Keratinocyte (primary cell): ENCODE results near the gene THUMPD3.

Source experiments
- EZH2 ChIP-seq: IDR thresholded peaks from one replicate; pipeline ENCODE4 v1.6.1; 2012; ENCODE audit warnings: inconsistent platforms, mild to moderate bottlenecking, low read length, moderate library complexity
- TF ChIP-seq, protein P1 (sequence below), 3 experiments: IDR thresholded peaks in 1 of 3; conservative IDR thresholded peaks in 1 of 3; optimal IDR thresholded peaks in 1 of 3; 2 replicates in 2 of 3; 3 replicates in 1 of 3; pipeline versions ENCODE3 to v1.5.1; 2011; ENCODE audit warnings: low read length in 3 of 3, mild to moderate bottlenecking in 3 of 3, moderate library complexity in 2 of 3, control low read depth in 1 of 3, inconsistent platforms in 1 of 3; ENCODE audit not compliant: insufficient read depth in 2 of 3; ENCODE audit errors: extremely low read depth in 1 of 3

DNA sequence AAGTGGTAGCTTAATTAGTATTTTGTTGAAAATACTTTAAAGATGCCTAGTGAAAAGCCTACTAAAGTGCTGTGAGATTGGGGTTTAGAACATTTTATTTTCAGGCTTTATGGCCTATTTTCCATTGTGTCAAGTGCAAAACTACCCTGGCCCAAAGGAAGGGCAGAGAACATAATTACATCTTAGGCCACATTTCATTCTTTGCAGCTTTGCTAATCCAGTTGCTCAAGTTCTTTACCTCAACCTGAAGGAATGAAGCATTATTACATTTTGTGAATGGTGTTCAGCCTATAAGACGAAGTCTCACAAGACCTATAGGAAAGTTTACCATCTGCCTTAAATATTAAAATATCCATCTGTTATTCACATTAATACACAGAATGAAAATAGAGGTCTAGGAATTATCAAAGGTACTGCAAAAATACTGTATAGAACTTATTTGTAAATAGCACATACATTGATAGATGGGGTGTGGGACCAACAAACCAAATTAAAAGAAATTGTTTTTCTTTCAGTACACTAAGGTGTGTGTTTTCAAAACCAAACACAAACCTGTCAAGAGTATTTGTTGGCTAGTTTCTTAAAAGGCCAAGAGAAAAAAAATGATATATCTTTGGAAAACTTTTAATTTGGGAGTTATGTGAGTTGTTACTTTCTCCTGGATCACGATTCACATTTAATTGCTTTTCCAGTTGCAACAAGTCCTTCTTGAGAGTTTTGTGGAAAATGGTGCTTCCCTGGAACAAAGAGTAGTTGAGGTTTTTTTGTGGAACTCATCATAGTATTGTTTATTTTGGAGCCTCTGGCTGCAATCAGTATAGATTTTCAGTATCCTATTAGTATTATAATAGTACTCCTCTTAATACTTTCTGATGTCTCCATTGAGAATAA lies 22.6 kb downstream of the THUMPD3 start:
- TF ChIP-seq, protein P1, sequence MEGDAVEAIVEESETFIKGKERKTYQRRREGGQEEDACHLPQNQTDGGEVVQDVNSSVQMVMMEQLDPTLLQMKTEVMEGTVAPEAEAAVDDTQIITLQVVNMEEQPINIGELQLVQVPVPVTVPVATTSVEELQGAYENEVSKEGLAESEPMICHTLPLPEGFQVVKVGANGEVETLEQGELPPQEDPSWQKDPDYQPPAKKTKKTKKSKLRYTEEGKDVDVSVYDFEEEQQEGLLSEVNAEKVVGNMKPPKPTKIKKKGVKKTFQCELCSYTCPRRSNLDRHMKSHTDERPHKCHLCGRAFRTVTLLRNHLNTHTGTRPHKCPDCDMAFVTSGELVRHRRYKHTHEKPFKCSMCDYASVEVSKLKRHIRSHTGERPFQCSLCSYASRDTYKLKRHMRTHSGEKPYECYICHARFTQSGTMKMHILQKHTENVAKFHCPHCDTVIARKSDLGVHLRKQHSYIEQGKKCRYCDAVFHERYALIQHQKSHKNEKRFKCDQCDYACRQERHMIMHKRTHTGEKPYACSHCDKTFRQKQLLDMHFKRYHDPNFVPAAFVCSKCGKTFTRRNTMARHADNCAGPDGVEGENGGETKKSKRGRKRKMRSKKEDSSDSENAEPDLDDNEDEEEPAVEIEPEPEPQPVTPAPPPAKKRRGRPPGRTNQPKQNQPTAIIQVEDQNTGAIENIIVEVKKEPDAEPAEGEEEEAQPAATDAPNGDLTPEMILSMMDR (optimal IDR thresholded peaks at IDR 0.05 in 1 of 3, IDR thresholded peaks at IDR 0.05 in 1 of 3, conservative IDR thresholded peaks at IDR 0.05 in 1 of 3; ENCODE audit: extremely low read depth in 1 of 3, insufficient read depth in 2 of 3, low read length in 3 of 3): no peak
- TF ChIP-seq EZH2: no peak
